NCI-H2196 (cell line): ENCODE data around the gene CD69.

Experiments used
- DNase-seq: peaks from one replicate; lab custom pipeline; 2025; ENCODE audit not compliant: unreplicated experiment; lab: John Stamatoyannopoulos, UW

Gene CD69

DNA sequence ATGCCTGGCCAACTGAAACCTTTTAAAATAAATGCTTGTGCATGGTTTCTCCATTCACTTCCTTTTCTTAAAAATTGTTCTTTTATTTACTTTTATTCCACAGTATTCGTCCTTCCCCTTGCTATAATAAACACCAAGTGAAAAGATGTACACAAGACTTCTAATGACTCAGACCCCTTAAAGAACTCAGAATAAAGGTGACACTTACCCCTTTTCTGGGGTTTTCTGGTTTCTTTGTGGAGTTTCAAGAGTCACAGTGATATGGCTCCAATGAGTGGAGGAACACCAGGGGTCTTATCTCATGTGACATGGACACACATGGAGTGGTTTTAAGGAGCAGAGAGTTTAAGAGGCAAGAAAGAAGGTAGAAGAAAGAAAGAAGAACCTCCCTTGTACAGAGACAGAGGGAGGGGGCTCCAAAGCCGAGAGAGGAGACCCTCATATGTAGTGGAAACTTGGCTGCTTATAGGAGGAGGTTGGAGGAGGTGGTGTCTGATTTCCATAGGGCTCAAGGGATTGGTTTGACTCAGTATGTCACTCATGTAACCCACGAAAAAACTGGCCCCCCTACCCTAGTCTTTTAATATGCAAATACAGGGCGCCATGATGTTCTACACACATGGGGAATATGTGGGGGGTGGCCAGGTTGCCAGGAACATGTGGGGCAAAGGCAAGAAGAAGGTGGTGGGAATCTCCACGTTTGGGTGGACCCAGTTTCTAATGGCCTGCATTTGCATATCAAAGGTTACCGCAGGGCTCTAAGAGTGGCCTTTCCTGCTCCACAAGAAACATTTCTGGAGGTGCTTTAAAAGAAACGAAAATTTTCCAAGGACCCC, 22.1 kb upstream of the CD69 start:
- no peak for DNase-seq

- DNase-seq, result no peak
Measured at GRCh38 chr12:9781360-9781759, 20.7 kb upstream of the CD69 start.

GRCh38 chr12:9779209-9779608, 18.5 kb upstream of the CD69 start:
- DNase-seq, result no peak

DNA sequence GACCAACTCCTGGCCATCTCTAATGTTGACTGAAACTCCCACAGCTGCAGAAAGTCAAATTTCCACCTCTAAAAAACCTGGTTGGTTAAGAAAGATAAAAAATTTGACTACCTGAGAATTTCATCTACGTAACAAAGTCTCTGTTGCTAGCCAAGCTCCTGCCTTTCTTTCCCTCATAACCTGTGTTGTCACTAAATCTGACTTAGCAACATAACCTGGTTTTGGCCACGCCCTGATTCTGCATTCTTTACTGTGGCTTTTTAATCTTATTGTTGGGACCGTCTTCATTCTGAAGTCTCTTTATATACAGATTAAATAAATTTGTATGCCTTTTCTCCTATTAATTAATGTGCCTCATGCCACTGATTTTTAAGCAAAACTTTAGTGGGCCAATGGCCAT, 16.1 kb upstream of the CD69 start:
- no peak for DNase-seq

- no peak for DNase-seq
Measured at GRCh38 chr12:9773216-9773877, 12.6 kb upstream of the CD69 start.

DNA sequence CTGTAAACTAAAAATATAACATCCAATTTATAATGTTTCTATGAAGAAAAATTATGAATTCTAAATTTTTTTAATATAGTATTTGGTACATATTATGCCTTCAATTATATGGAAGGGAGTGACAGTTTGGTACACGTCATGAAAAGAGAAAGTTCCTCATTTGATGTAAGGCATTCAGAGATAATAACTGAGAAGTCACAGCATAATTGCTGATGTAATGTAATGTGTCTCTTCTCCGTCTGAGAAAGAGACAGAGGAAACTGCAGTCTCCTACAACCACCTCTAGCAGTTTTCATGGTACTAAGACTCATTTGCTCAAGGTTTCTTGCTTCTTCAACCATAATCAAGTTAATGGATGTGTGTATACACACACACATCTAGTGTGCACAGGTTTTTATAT, 2.3 kb upstream of the CD69 start:
- DNase-seq, result no peak

DNA sequence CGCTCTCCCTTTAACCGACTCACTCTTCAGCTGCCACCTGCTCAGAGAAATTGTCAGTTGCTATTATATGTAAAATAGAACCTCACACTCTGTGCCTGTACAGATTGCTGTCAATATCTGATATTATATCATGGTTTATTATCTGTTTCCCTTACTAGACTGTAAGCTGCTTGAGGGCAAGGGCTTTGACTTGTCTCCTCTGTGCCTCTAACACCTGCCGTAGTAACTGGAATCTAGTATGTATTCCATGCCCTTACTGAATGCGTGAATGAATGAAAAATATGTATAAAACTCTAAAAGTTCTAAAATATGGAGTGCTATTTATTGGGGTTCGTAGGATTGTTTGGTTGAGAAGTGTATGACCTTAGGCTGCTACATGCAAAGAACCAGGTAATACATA, 1.7 kb upstream of the CD69 start:
- DNase-seq, result no peak

- no peak for DNase-seq
Measured at GRCh38 chr12:9761419-9761781, 699 bp upstream of the CD69 start.

DNA sequence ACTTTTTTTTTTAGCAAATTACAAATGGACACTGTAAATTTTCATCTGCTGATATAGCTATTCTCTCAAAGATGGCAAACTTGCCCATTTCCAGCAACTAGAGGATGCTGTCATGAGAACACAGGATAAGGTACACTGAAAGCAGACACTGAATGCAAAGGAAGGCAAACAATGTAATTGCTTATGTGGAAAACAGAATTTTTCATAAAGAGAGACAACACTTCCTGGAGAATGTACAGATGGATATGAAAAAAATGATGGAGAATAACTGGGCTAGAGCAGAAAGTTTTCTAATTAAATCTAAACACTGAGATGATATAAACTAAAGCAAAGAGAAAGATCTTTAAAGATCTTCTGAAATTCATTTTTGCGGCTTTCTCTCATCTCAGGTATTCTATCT, 581 bp downstream of the CD69 start:
- DNase-seq, result no peak

DNA sequence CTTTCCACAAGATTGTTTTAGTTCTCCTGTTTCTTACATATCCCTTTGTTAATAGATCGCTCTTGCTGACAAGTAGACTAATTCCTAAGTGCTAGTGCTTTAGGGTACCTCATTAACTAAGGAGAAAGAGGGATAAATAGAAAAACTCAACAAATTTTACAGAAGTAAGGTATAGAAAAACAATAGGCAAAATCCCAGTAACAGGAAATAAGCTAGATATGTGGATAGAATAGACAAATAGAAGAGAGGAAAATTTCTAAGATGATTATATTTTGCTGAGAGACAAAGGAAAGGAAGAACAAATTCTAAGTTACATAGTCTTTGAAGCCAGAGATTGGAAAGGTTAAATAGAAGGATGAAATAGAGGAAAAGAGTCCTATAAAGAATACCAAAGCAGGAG, 1.0 kb downstream of the CD69 start:
- DNase-seq, result no peak

- DNase-seq, result no peak
Measured at GRCh38 chr12:9758119-9758518, 2.6 kb downstream of the CD69 start.

- no peak for DNase-seq
Measured at GRCh38 chr12:9757433-9758025, 3.2 kb downstream of the CD69 start.

GRCh38 chr12:9756706-9757105, 4.0 kb downstream of the CD69 start:
- no peak for DNase-seq

DNA sequence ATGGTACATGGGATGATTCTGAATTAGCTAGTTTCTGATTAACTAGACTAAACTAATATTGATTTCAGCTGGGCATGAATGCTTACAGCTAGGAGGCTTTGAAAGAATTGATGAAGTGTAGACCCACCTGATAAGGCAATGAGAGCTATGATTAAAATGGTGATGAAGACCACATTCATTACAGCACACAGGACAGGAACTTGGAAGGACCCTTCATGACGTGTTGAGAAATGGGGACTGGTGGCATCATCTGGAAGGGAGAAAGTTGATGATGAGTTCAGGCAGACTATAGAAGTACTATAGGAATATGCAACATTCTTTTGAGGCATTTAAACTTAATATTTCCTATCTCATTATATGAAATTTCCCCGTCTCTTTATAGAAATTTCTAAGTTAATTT, 4.5 kb downstream of the CD69 start:
- no peak for DNase-seq

DNA sequence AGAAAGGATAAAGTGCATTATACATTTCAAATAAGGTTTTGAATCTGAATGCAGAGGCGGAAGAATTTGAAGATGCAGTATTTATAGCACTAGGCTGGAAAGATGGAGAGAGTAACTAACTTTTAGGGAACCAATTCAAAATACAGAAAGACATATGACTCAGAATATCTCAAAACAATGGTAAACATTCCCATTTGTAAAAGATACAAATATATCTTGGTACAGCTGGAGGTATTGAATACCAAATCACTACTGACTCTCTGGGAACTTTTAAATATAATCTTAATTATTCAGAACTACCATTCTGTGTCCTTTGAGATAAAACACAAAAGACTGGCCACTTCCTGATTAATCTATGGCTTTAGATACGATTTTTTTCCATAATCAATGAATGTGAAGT, 5.1 kb downstream of the CD69 start:
- DNase-seq, result no peak

GRCh38 chr12:9755035-9755434, 5.7 kb downstream of the CD69 start:
- no peak for DNase-seq

DNA sequence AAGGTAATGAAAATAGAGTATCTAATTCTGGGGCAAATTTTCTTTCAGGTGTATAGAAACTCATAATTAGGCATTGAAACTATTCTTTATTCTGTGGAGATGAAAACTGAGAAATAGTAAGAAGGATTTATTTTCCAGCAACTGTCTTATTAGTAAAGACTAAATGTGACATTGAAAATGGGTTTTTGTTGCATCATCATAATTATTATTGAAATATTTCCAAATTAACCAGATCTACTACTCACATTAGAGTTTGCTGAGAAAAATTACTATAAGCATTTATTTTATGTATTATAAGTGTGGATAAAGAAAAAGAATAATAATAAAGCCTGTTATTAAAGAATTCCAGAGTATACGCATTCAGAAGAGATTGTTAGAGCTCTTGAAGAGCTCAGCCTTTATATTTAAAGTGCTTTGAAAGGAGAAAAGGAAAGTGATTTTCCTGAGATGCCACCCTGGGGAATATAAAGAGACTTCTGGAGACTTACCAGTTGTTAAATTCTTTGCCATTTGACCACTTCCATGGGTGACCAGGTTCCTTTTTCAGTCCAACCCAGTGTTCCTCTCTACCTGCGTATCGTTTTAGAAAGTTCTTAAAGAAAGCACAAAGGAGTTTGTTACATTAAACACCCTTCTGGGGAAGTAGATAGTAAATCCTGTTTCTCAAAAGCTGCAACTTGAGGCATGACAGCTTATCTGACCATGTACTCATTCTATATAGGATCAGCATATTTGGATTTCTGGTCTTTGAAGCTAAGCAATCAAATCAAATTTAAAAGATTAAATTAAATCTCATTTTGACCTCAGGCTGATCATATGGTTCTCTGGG, 6.4 kb downstream of the CD69 start:
- DNase-seq, result no peak

GRCh38 chr12:9753498-9753897, 7.2 kb downstream of the CD69 start:
- DNase-seq, result no peak

DNA sequence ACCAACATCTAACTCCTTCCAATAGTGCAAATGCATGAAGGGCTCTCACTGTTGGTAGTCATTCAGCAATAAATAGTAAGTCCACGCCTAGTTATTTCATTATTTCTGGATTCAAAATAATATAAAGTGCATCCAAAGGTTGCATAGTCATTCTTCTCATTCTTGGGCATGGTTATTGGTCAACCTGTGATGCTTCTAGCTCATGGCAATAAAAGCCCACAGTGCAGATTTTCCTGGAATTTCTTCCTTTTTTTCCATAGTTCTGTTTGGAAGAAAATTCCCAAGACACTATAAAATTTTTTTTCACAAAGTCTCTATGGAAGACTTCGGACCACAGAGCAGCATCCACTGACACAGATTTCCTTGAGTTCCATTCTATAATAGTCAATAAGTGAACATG, 7.6 kb downstream of the CD69 start:
- no peak for DNase-seq

- no peak for DNase-seq
Measured at GRCh38 chr12:9752145-9752933, 8.4 kb downstream of the CD69 start.
